A549 treated with Mapracorat at 1 μM for 4 hours (cell line): ENCODE results near the gene FGG. TPM values are rescaled to one million over a fixed set of nuclear protein-coding genes. Genes with fewer than 3 reads are reported as not detected.

Experiments
- total RNA-seq: library from RNA; stranded (reverse); fragments of 200-300 nt; extraction: Qiagen RNA extraction; gene quantifications from 5 replicates; pipeline ENCODE4 v1.2.3, GENCODE V29; 2022

FGG gene
- 4.5 to 9.9 TPM (median 5.5 TPM) in 5 replicates for total RNA-seq

GRCh38 chr4:154612472-154613414, at the start of gene FGG:
FGG (minus strand) TSS chr4:154612656; CDS start chr4:154612609, 47 bp downstream.

GRCh38 chr4:154590329-154591006, 22.0 kb downstream of the FGG start, which contains the start of gene FGA:
FGA (minus strand) TSS chr4:154590742; CDS start chr4:154590687, 55 bp downstream.

DNA sequence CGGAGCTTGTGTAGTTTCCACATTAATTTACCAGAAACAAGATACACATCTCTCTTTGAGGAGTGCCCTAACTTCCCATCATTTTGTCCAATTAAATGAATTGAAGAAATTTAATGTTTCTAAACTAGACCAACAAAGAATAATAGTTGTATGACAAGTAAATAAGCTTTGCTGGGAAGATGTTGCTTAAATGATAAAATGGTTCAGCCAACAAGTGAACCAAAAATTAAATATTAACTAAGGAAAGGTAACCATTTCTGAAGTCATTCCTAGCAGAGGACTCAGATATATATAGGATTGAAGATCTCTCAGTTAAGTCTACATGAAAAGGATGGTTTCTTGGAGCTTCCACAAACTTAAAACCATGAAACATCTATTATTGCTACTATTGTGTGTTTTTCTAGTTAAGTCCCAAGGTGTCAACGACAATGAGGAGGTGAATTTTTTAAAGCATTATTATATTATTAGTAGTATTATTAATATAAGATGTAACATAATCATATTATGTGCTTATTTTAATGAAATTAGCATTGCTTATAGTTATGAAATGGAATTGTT, 49.7 kb downstream of the FGG start, which contains the start of gene FGB:
Gene FGB (plus strand): TSS at position 315 of the 558 bp plus-strand sequence. CDS start 8 bp downstream, at position 323.

Other genes starting within 250 kb of the FGG start
- 0.02 to 0.09 TPM in 2 of 5 replicates, not detected in the others for gene DCHS2, start 120.9 kb downstream of the FGG start, total RNA-seq
- 51.5 to 62.4 TPM (median 54.9 TPM) in 5 replicates for gene PLRG1, start 62.3 kb downstream of the FGG start, total RNA-seq
- gene FGB, start 49.6 kb downstream of the FGG start, total RNA-seq: 15.6 to 23.2 TPM (median 16.7 TPM) in 5 replicates
- gene FGA, start 21.9 kb downstream of the FGG start, total RNA-seq: 16.0 to 20.0 TPM (median 16.2 TPM) in 5 replicates
- 0.06 TPM in 1 of 5 replicates, not detected in the others for gene LRAT, start 131.3 kb upstream of the FGG start, total RNA-seq
- not detected in 5 replicates for gene RBM46, start 168.6 kb upstream of the FGG start, total RNA-seq